Heart left ventricle (tissue), 13 donors: Measurements from ENCODE around the gene AXIN1.

ENCODE experiments used
- CTCF ChIP-seq, 12 donors: fragments of 200-600 bp; sonication (generic) in 4 of 12; IDR thresholded peaks; one replicate each; pipeline versions ENCODE4 v1.5.0 to v1.8.0; 2018 to 2022; ENCODE audit warnings: antibody characterized with exemption in 12 of 12, mild to moderate bottlenecking in 5 of 12
- POLR2A ChIP-seq, 2 donors: fragments of 450-650 bp; IDR thresholded peaks; one replicate each; pipeline ENCODE4 v1.6.1; 2017; ENCODE audit warnings: antibody characterized with exemption in 2 of 2, mild to moderate bottlenecking in 2 of 2, moderate library complexity in 2 of 2
- donor health status: ischemic (EF 13 %, LVEDD 7.1; RV severe dilation, severe dysfunction).
- donor health status: DM: no; HTN: yes; CAD: no.
- donor health status: DM: no; HTN: no; CAD: no.
- donor health status: ischemic (EF 25% LVEDD 6.9; RV normal size, moderate dysfunction).
- donor health status: ischemic (EF 25% LVEDD 5.7; RV mildly dilated, moderate dysfunction).
- donor health status: ischemic (EF 35%, LVEDD 5.7; RV mildly dilated, moderate dysfunction).
- donor health status: nonischemic (EF 11% LVEDD 7.7; RV severe dilation, severe dysfunction).
- donor health status: DM: yes; HTN: yes; CAD: no.
- donor health status: PGD.
- donor health status: ischemic (EF 29% LVEDD 5.4; RV normal size, mild dysfunction).
- donor health status: nonischemic (EF 23%, LVEDD 6.1; RV moderate dilation, normal function).

DNA sequence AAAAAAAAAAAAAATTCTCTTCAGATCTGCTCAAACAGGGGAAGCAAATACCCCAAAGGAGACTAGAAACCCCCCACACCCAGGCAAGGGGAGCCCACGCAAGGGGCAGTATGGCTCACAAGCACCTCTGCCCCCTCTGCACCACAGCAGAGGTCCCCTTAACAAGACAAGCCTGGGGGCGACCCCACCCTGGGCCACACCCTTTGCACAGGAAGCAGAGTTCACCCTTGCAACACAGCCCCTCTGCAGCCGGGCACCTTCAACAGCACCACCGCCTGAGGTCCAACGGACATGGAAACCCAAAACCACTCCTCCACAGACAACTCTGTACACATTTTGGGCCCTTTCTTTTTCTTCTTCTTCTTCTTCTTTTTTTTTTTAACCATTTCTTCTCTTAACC is 12.8 kb downstream of the AXIN1 start:
- TF ChIP-seq CTCF (IDR thresholded peaks at IDR 0.05) (no peak), POLR2A (IDR thresholded peaks at IDR 0.05) (no peak)
